ENCODE data around the gene ZNF729.

Gene ZNF729

GRCh38 chr19:22286151-22286810, at the start of gene ZNF729:
Gene ZNF729 (plus strand): TSS chr19:22286441. CDS start chr19:22286526, 85 bp downstream.
- Histone ChIP-seq H3K36me3 (ENCODE audit: insufficient read depth, low read length) (no peaks in the 10 kb centered on the region), H3F3A (ENCODE audit: low read depth) (no peaks in the 10 kb centered on the region), H3K9me3 (ENCODE audit: insufficient read depth, low read depth, low read length) (peaks cover 3% of the 10 kb centered on the region; the same call in 1 of the 2 replicates), H3K79me2 (ENCODE audit: insufficient read depth, low read length) (no peaks in the 10 kb centered on the region), H3K9ac (ENCODE audit: low read depth, low read length, poor library complexity, severe bottlenecking) (no peak within 1 kb of the TSS), H3K4me1 (ENCODE audit: insufficient read depth, low read length, poor library complexity, severe bottlenecking) (no peaks in the 10 kb centered on the region), H3K27me3 (ENCODE audit: insufficient read depth, low read length, poor library complexity, severe bottlenecking) (no peaks in the 10 kb centered on the region), H2AFZ (ENCODE audit: low read length) (no peak within 1 kb of the TSS), H3K4me3 (ENCODE audit: low read length, poor library complexity, severe bottlenecking) (no peak within 1 kb of the TSS), H3K4me2 (ENCODE audit: low read depth, low read length, poor library complexity, severe bottlenecking) (no peak within 1 kb of the TSS), H3K9me2 (replicated peaks; ENCODE audit: low read depth, low read length) (no peaks in the 10 kb centered on the region), H4K20me1 (ENCODE audit: insufficient read depth, low read length, poor library complexity, severe bottlenecking) (no peaks in the 10 kb centered on the region)
- TF ChIP-seq EZH2phosphoT487 (IDR thresholded peaks at IDR 0.05; ENCODE audit: borderline replicate concordance) = no peak
- no peak for TF ChIP-seq CTCF (conservative IDR thresholded peaks at IDR 0.05; ENCODE audit: low read length)

GRCh38 chr19:22256856-22257255, 29.4 kb upstream of the ZNF729 start:
- Histone ChIP-seq H3K4me1 (ENCODE audit: insufficient read depth, low read length, poor library complexity, severe bottlenecking) (no peaks in the 10 kb centered on the region), H3K79me2 (ENCODE audit: insufficient read depth, low read length) (no peaks in the 10 kb centered on the region), H3K27me3 (ENCODE audit: insufficient read depth, low read length, poor library complexity, severe bottlenecking) (no peaks in the 10 kb centered on the region), H3K9me2 (replicated peaks; ENCODE audit: low read depth, low read length) (no peaks in the 10 kb centered on the region), H3K4me3 (ENCODE audit: low read length, poor library complexity, severe bottlenecking) (no peak overlapping the region), H3K9me3 (ENCODE audit: insufficient read depth, low read depth, low read length) (peaks cover 5% of the 10 kb centered on the region; the same call in 1 of the 2 replicates), H3K4me2 (ENCODE audit: low read depth, low read length, poor library complexity, severe bottlenecking) (no peak overlapping the region), H3K9ac (ENCODE audit: low read depth, low read length, poor library complexity, severe bottlenecking) (no peak overlapping the region), H2AFZ (ENCODE audit: low read length) (no peak overlapping the region), H4K20me1 (ENCODE audit: insufficient read depth, low read length, poor library complexity, severe bottlenecking) (no peaks in the 10 kb centered on the region), H3K36me3 (ENCODE audit: insufficient read depth, low read length) (no peaks in the 10 kb centered on the region), H3F3A (ENCODE audit: low read depth) (no peaks in the 10 kb centered on the region)
- no peak for TF ChIP-seq CTCF (conservative IDR thresholded peaks at IDR 0.05; ENCODE audit: low read length)

GRCh38 chr19:22257381-22257780, 28.9 kb upstream of the ZNF729 start:
- Histone ChIP-seq H3K9me2 (replicated peaks; ENCODE audit: low read depth, low read length) (no peaks in the 10 kb centered on the region), H2AFZ (ENCODE audit: low read length) (no peak overlapping the region), H3K79me2 (ENCODE audit: insufficient read depth, low read length) (no peaks in the 10 kb centered on the region), H3K9me3 (ENCODE audit: insufficient read depth, low read depth, low read length) (peaks cover 9% of the 10 kb centered on the region; the same call in 1 of the 2 replicates), H3K4me3 (ENCODE audit: low read length, poor library complexity, severe bottlenecking) (no peak overlapping the region), H3K36me3 (ENCODE audit: insufficient read depth, low read length) (no peaks in the 10 kb centered on the region), H3K4me2 (ENCODE audit: low read depth, low read length, poor library complexity, severe bottlenecking) (no peak overlapping the region), H3K4me1 (ENCODE audit: insufficient read depth, low read length, poor library complexity, severe bottlenecking) (no peaks in the 10 kb centered on the region), H3K27me3 (ENCODE audit: insufficient read depth, low read length, poor library complexity, severe bottlenecking) (no peaks in the 10 kb centered on the region), H3F3A (ENCODE audit: low read depth) (no peaks in the 10 kb centered on the region), H4K20me1 (ENCODE audit: insufficient read depth, low read length, poor library complexity, severe bottlenecking) (no peaks in the 10 kb centered on the region), H3K9ac (ENCODE audit: low read depth, low read length, poor library complexity, severe bottlenecking) (no peak overlapping the region)
- no peak for TF ChIP-seq EZH2phosphoT487 (IDR thresholded peaks at IDR 0.05; ENCODE audit: borderline replicate concordance)
- TF ChIP-seq CTCF (conservative IDR thresholded peaks at IDR 0.05; ENCODE audit: low read length) = no peak
